HG02623 (cell line): ENCODE data around the gene ZNF708.
"Not testable (repeated sequence)": the region's sequence is repeated elsewhere in the genome, so short reads cannot be mapped to it uniquely, and the experiment has no call there.

Source experiments
- ATAC-seq: cut with Tn5 transposase; IDR thresholded peaks from one replicate; pipeline ENCODE4 v1.9.1; 2021; ENCODE audit warnings: moderate library complexity; ENCODE audit not compliant: unreplicated experiment

Gene ZNF708

DNA sequence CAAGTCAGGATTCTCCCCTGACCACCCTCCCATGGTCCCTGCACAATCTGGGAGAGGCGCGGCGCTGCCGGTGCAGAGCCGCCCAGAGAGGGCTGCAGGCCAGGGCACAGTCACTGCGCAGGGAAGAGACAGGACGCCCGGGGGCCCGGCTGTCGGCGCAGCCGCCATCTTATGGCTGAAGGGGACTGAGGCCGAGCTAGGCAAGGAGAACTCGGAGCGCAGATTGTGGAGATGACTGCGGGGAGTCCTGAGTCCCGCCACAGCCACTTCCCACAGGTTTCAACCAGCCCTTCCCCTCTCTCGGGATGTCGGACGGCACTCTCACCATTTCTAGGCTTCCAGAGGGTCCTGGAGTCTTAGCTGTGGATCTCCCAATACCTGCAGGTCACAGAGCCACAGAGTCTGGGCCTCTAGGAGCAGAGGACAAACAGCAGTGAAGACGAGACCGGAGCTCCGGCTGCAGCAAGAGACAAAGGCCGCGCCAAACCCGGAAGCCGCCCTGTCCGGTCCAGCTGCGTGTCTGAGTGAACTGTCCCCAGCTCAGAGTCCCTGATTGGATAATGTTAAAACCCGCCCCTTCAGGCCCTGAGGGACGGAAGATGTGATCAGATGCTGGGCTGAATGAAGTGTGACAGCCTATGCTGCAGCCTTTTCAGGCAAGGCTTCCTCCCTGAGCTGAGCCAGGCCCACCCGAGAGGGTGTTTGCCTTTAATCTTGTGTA is at the start of gene ZNF708:
Gene ZNF708, minus strand, starts transcription at position 526 of the 721 bp plus-strand sequence. Its CDS starts 198 bp downstream, at position 328.
- peak; percentile 98 for ATAC-seq

DNA sequence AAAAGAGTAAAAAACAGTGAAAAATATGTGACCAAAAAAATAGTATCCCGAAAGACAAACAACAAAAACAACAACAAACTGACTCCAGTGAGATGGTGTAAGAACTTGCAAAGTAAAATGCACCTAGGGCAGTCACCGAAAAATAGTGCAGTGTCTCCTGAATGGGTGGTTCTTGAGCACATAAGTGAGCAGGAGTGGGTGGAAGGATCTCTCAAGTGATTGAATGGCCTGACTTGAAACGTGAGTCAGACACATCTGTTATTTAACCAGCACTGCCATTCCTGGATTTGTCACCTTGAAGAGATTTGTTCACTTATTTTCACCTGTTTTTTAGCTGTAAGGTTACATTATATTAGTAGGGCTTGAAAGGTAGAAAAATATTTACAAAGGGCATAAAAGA is 33.1 kb upstream of the ZNF708 start:
- no peak for ATAC-seq

DNA sequence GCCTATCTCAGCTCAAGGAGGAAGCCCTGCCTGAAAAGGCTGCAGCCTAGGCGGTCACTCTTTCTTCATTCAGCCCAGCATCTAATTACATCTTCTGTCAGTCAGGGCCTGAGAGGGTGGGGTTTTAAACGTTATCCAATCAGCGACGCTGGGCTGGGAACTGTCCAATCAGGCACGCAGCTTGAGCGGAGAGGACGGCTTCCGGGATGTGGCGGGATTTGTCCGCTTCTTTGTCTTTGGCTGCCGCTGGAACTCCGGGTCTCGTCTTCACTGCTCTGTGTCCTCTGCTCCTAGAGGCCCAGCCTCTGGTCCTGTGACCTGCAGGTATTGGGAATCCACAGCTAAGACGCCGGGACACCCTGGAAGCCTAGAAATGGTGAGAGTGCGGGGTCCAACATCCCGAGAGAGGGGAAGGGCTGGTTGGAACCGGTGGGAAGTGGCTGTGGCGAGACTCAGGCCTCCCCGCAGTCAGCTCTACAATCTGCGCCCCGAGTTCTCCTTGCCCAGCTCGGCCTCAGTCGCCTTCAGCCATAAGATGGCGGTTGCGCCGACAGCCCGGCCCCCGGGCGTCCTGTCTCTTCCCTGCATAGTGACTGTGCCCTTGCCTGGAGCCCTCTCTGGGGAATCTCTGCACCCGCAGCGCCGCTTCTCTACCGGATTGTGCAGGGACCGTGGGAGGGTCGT is 29.7 kb upstream of the ZNF708 start, which contains the start of gene ZNF738:
Gene ZNF738, plus strand, starts transcription at position 233 of the 684 bp plus-strand sequence. Its CDS starts 141 bp downstream, at position 374.
- peak; percentile 94 for ATAC-seq

DNA sequence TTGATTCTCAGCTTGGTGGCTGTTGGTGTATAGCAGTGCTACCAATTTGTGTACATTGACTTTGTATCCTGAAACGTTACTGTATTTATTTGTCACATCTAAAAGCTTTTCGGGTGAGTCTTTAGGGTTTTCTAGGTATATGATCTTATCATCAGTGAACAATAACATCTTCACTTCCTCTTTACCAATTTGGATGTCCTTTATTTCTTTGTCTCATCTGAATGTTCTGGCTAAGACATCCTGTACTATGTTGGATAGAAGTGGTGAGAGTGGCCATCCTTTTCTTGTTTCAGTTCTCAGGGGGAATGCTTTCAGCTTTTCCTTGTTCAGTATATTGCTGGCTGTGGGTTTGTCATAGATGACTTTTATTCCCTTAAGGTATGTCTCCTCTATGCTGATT is 23.6 kb upstream of the ZNF708 start:
- no peak for ATAC-seq

DNA sequence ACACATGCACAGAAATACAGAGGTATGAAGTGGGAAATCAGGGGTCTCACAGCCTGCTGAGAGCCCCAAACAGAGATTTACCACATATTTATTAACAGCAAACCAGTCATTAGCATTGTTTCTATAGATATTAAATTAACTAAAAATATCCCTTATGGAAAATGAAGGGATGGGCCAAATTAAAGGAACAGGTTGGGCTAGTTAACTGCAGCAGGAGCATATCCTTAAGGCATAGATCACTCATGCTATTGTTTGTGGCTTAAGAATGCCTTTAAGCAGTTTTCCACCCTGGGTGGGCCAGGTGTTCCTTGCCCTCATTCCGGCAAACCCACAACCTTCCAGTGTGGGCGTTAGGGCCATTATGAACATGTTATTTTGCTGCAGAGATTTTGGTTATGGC is 15.6 kb upstream of the ZNF708 start:
- ATAC-seq: not testable (repeated sequence)

DNA sequence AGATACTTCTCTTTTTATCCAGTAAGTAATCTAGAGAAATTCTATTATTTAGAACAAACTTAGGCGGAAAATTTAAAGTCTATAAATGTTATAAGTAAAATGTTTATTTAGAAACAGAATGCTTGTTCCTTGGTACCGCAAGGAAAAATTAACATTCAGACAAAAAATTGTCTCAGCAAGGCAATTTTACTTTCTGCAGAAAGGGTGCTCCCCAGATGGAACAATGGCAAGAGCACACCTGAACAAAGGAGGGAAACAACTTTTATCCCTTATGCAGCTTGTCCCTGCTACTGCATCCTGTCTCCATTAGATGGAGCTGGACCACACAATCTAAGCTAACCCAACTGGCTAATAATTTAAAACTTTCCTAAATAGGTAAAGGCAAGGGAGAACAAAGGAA is 6.5 kb upstream of the ZNF708 start:
- ATAC-seq: no peak

DNA sequence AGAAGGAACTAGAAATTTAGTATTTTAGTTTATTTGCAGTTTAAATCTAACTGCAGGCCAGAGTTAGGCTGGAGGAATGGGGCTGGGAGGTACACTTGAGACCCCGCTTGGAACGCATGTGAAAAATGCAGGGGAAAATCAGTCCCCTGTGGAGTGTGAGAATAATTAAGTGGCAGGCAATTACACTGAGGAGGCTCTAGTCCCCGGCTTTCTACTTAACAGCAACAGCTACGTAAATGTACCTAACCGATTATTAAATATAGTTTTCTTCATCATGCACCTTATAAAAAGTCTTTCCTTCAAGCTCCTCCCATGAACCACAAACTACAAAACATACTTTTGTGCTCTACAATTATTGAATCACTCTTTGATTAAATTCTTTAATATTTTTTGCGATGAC is 804 bp downstream of the ZNF708 start:
- no peak for ATAC-seq

DNA sequence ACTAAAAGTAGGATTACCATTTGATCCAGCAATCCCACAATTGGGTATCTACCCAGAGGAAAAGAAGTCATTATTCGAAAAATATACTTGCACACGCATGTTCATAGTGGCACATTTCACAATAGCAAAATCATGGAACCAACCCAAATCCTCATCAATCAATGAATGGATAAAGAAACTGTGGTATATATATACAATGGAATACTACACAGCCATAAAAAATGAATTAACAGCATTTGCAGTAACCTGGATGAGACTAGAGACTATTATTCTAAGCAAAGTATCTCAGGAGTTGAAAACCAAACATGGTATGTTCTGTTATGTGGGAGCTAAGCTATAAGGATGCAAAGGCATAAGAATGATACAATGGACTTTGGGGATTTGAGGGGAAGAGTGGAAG is 3.0 kb downstream of the ZNF708 start:
- no peak for ATAC-seq

DNA sequence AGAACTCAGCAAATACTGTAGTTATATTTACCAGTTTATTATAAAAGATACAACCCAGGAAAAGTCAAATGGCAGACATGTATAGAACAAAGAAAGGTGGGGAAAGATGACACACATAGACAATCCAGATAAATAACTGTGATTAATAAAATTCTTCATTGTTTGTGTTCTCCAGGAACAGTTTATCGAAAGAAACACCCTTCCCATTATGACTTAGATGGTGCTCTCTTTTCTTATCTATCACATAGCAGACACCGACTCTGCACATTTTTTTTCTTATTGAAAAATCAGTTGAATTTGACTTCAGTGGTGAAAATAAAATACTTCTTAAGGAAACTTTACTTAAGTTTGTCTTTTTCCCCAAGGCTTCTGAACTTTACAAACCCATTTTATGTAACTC is 6.2 kb downstream of the ZNF708 start:
- no peak for ATAC-seq

DNA sequence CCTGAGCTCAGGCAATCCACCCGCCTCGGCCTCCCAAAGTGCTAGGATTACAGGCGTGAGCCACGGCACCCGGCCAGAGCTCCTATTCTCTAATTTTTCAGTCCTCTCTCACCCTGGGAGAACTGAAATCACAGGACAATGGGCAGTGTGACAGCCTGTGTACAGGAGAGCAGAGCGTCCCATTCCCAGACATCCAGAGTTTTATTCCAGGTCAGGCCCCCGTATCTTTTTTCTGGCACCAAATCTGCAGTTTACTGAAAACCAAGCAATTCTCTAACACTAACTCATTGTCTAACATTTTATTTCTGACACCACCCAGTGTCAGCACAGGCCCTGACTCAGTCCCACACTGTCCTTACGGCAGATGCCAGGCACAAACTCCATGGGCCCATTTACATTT is 6.7 kb downstream of the ZNF708 start:
- ATAC-seq: no peak

DNA sequence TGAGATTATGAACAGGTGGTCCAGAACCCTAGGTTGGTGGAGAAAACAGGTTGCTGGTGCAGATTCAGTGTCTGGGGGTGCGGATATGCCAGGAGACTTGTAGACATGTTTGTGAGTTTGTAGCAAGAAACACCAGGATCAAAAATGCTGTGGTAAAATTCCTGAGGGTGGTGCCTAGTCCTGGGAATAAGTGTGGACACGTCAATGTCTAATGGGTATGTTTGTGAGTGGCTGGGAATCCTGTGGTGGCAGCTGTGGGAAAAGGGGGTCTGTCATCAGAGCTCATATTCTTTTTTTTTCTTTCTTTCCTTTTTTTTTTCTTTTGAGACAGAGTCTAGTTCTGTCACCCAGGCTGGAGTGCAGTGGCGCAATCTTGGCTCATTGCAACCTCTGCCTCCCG is 7.2 kb downstream of the ZNF708 start:
- no peak for ATAC-seq

DNA sequence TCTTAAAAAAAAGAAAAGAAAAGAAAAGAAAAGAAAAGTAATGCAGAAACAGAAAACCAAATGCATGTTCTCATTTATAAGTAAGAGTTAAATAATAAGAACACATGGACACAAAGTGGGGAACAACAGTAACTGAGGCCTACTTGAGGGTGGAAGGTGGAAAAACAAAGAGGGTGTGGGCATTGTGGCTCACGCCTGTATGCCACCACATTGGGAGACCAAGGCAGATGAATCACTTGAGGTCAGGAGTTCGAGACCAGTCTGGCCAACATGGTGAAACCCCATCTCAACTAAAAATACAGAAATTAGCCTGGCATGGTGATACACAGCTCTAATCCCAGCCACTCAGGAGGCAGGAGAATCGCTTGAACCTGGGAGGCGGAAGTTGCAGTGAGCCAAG is 8.1 kb downstream of the ZNF708 start:
- ATAC-seq: no peak

DNA sequence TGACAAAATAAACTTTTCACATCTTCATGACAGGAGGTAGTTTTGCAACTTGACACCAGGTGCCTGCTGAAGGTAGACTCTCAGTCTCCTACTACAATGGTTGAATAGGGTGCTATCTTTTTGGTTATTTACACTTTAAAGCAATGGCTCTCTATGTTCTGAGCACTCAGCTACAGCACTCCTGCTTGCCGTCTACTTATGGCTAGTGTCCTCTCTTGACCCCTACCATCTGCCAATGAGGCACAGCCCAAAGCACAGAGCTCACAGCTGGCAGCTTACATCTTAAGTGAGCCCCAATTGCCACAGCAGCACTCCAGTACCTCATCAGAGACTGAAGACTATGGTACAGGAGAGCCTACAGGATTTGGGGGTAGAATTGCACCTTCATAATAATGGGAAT is 11.4 kb downstream of the ZNF708 start:
- ATAC-seq: no peak

DNA sequence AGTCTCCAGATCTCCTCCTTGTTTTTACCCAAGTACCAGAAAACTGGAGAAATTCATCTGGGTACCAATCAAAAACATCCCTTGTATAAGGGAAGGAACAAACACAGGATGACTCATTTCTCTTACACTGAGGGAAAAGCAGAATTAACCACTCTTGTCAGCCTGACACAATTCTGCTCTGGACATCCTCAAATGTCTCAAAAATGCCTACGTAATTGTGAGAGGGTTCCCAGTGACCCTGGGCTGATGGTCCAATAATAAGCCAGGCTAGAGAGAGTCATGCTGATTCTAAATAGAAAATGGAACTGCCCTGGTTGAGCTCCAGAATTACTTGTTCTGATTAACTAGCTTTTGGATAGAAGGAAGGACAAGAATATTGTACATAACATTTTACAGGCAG is 14.5 kb downstream of the ZNF708 start:
- no peak for ATAC-seq

DNA sequence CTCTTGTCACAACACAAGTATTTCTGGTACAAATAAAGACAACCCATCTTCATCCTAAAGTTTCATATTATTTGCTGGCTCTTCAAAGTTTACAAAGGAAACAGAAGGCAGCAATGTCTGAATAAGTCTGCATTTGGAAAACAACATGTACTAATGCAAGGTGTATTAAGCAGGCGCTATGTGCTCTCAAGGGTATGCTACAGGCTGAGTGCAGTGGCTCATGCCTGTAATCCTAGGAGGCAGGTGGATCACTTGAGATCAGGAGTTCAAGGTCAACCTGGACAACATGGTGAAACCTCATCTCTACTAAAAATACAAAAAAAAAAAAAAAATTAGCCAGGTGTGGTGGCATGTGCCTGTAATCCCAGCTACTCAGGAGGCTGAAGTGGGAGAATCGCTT is 16.4 kb downstream of the ZNF708 start:
- ATAC-seq: not testable (repeated sequence)

DNA sequence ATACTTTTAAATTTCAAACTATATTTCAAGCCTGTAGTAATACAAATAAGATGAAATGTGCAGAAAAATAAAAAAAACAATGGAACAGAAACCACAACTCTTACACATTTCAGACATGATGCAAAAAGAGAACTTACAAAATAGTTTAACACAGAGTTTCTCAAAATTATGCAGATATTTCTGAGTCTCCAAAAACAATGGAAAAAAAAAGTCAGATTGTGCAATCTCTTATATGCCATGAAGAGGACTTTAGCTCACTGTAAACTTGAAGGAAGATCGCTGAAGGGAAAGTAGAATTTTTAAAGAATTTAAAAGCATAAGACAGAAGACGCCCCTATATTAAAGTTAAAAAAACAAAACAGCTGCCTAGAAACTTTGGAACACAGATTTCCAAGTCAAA is 20.4 kb downstream of the ZNF708 start:
- no peak for ATAC-seq

DNA sequence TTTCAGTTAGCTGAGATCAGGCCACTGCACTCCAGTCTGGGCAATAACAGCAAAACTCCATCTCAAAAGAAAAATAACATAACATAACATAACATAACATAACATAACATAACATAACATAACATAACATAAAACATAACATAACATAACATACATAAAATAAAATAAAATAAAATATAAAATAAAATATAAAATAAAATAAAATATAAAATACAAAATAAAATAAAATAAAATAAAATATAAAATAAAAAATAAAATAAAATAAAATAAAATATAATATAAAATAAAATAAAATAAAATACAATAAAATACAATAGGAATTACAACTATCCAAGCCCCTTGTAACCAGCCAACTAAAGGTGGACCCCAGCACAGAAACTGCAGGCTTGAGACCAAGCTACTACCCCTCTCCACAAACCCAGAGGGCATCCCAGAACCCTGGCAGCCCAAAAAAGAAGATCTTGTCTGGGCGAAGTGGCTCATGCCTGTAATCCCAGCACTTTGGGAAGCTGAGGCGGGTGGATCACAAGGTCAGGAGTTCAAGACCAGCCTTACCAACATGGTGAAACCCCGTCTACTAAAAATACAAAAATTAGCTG is 22.2 kb downstream of the ZNF708 start:
- not testable (repeated sequence) for ATAC-seq

DNA sequence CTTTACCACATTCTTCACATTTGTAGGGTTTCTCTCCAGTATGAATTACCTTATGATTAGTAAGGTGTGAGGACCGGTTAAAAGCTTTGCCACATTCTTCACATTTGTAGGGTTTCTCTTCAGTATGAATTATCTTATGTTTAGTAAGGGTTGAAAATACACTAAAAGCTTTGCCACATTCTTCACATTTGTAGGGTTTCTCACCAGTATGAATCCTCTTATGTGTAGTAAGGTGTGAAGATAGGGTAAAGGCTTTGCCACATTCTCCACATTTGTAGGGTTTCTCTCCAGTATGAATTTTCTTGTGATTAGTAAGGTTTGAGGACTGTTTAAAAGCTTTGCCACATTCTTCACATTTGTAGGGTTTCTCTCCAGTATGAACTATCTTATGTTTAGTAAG is 35.4 kb downstream of the ZNF708 start:
- ATAC-seq: not testable (repeated sequence)

DNA sequence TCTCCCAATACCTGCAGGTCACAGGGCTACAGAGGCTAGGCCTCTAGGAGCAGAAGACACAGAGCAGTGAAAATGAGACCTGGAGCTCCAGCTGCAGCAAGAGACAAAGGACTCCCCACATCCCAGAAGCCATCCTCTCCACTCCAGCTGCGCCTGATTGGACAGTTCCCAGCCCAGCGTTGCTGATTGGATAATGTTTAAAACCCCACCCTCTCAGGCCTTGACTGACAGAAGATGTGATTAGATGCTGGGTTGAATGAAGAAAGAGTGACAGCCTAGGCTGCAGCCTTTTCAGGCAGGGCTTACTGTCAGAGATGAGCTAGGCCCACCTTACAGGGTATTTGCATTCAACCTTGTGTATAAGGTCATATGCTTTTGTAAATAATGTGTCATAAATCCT is 59.4 kb downstream of the ZNF708 start:
- ATAC-seq: no peak

DNA sequence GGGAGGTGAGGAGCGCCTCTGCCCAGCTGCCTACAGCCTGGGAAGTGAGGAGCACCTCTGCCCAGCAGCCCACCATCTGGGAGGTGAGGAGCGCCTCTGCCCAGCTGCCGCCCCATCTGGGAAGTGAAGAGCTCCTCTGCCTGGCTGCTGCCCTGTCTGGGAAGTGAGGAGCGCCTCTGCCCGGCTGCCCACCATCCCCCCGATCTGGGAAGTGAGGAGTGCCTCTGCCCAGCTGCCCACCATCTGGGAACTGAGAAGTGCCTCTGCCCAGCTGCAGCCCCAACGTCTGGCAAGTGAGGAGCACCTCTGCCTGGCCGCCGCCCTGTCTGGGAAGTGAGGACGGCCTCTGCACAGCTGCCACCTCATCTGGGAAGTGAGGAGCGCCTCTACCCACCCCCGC is 64.3 kb downstream of the ZNF708 start:
- ATAC-seq: no peak

DNA sequence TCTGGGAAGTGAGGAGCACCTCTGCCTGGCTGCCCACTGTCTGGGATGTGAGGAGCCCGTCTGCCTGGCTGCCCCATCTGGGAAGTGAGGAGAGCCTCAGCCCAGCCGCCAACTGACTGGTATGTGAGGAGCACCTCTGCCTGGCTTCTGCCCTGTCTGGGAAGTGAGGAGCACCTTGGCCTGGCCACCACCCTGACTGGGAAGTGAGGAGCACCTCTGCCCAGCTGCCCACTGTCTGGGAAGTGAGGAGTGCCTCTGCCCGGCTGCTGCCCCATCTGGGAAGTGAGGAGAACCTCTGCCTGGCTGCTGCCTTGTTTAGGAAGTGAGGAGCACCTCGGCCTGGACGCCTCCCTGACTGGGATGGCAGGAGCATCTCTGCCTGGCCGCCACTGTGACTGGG is 64.8 kb downstream of the ZNF708 start:
- ATAC-seq: no peak

DNA sequence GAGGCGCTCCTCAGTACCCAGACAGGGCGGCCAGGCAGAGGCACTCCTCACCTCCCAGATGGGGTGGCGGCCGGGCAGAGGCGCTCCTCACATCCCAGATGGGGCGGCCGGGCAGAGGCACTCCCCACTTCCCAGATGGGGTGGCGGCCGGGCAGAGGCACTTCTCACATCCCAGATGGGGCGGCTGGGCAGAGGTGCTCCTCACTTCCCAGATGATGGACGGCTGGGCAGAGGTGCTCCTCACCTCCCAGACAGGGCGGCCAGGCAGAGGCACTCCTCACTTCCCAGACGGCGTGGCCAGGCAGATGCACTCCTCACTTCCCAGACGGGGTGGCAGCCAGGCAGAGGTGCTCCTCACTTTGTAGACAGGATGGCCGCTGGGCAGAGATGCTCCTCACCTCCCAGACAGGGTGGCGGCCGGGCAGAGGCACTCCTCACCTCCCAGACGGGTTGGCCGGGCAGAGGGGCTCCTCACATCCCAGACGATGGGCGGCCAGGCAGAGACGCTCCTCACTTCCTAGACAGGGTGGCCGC is 68.3 kb downstream of the ZNF708 start:
- ATAC-seq: not testable (repeated sequence)
